ENCODE measurements around the gene DIS3L2.

The DIS3L2 gene

GRCh38 chr2:231955758-231956472, 5.6 kb upstream of the DIS3L2 start:
- Histone ChIP-seq H3K27me3 (ENCODE audit: insufficient read depth, low read depth, severe bottlenecking) (no peaks in the 10 kb centered on the region), H3K27ac (no peak overlapping the region), H3K36me3 (no peaks in the 10 kb centered on the region; the same call in 1 of the 2 replicates), H3K9me3 (ENCODE audit: severe bottlenecking) (peaks cover 6% of the 10 kb centered on the region), H3K4me3 (ENCODE audit: low read depth, low read length) (no peak overlapping the region)
- no peak for TF ChIP-seq CTCF (IDR thresholded peaks at IDR 0.05; ENCODE audit: low read depth, low read length)
- no peak for DNase-seq

- DNase-seq: no peak
- Histone ChIP-seq H3K9me3 (ENCODE audit: severe bottlenecking) (no peaks in the 10 kb centered on the region), H3K27me3 (ENCODE audit: insufficient read depth, low read depth, severe bottlenecking) (no peaks in the 10 kb centered on the region), H3K4me3 (ENCODE audit: low read depth, low read length) (no peak overlapping the region), H3K27ac (no peak overlapping the region), H3K36me3 (peaks cover 3% of the 10 kb centered on the region; the same call in 1 of the 2 replicates)
- TF ChIP-seq CTCF (IDR thresholded peaks at IDR 0.05; ENCODE audit: low read depth, low read length): no peak
Measured at GRCh38 chr2:231957913-231958763, 3.4 kb upstream of the DIS3L2 start.

GRCh38 chr2:231960810-231961348, 634 bp upstream of the DIS3L2 start:
- H3K4me3 ChIP-seq (ENCODE audit: low read depth, low read length): peak overlapping the region; percentile 96
- TF ChIP-seq CTCF (IDR thresholded peaks at IDR 0.05; ENCODE audit: low read depth, low read length): no peak
- peak overlapping the region; percentile 95 for H3K27ac ChIP-seq
- H3K9me3 ChIP-seq (ENCODE audit: severe bottlenecking): no peaks in the 10 kb centered on the region
- H3K36me3 ChIP-seq: peaks cover 3% of the 10 kb centered on the region; the same call in 1 of the 2 replicates
- no peak for DNase-seq
- H3K27me3 ChIP-seq (ENCODE audit: insufficient read depth, low read depth, severe bottlenecking): no peaks in the 10 kb centered on the region

- Histone ChIP-seq H3K27me3 (ENCODE audit: insufficient read depth, low read depth, severe bottlenecking) (no peaks in the 10 kb centered on the region), H3K4me3 (ENCODE audit: low read depth, low read length) (no peak overlapping the region), H3K36me3 (peaks cover 3% of the 10 kb centered on the region; the same call in 1 of the 2 replicates), H3K27ac (no peak overlapping the region), H3K9me3 (ENCODE audit: severe bottlenecking) (peaks cover 2% of the 10 kb centered on the region)
- DNase-seq: no peak
- TF ChIP-seq CTCF (IDR thresholded peaks at IDR 0.05; ENCODE audit: low read depth, low read length): no peak
Measured at GRCh38 chr2:231965102-231965501, 3.6 kb downstream of the DIS3L2 start.

- Histone ChIP-seq H3K9me3 (ENCODE audit: severe bottlenecking) (peaks cover 2% of the 10 kb centered on the region), H3K36me3 (no peaks in the 10 kb centered on the region; the same call in 1 of the 2 replicates), H3K27me3 (ENCODE audit: insufficient read depth, low read depth, severe bottlenecking) (no peaks in the 10 kb centered on the region), H3K4me3 (ENCODE audit: low read depth, low read length) (no peak overlapping the region), H3K27ac (no peak overlapping the region)
- DNase-seq: no peak
- TF ChIP-seq CTCF (IDR thresholded peaks at IDR 0.05; ENCODE audit: low read depth, low read length): no peak
Measured at GRCh38 chr2:231966886-231967285, 5.4 kb downstream of the DIS3L2 start.

All from WERI-Rb-1 (cell line).